Neuronal stem cell (in vitro differentiated cells): Measurements from ENCODE around the gene APBA1.

ENCODE experiments used
- DNase-seq: peaks from one replicate; pipeline ENCODE4 v3.0.0-alpha.2; 2013; ENCODE audit warnings: low spot score
- H2AFZ ChIP-seq: one replicate; pipeline ENCODE4 v1.6.1; 2013; ENCODE audit warnings: mild to moderate bottlenecking, low read length, inconsistent platforms
- H2AK5ac ChIP-seq: 2 replicates; pipeline ENCODE4 v1.6.1; 2013; ENCODE audit warnings: low read depth, mild to moderate bottlenecking, inconsistent platforms, low read length, moderate library complexity, mixed read lengths
- H2BK120ac ChIP-seq: 2 replicates; pipeline ENCODE4 v1.6.1; 2013; ENCODE audit warnings: low read depth, mild to moderate bottlenecking, inconsistent platforms, low read length, moderate library complexity, mixed read lengths
- H2BK12ac ChIP-seq: one replicate; pipeline ENCODE4 v1.6.1; 2013; ENCODE audit warnings: low read length, inconsistent platforms
- H2BK15ac ChIP-seq: 2 replicates; pipeline ENCODE4 v1.6.1; 2013; ENCODE audit warnings: mild to moderate bottlenecking, low read length, inconsistent platforms, mixed read lengths
- H2BK5ac ChIP-seq: one replicate; pipeline ENCODE4 v1.6.1; 2013; ENCODE audit warnings: inconsistent platforms, mild to moderate bottlenecking, low read length, moderate library complexity
- H3K14ac ChIP-seq: one replicate; pipeline ENCODE4 v1.6.1; 2013; ENCODE audit warnings: low read length, inconsistent platforms
- H3K18ac ChIP-seq: 2 replicates; pipeline ENCODE4 v1.6.1; 2013; ENCODE audit warnings: low read length, inconsistent platforms
- H3K23ac ChIP-seq: 2 replicates; pipeline ENCODE4 v1.6.1; 2013; ENCODE audit warnings: low read depth, mild to moderate bottlenecking, mixed read lengths, low read length, inconsistent platforms; ENCODE audit not compliant: poor library complexity
- H3K27ac ChIP-seq: replicated peaks from 3 replicates; pipeline ENCODE4 v1.5.1; 2013; ENCODE audit warnings: low read length, inconsistent platforms
- H3K27me3 ChIP-seq, 3 experiments: 2 replicates each; pipeline ENCODE4 v1.6.1; 2013; ENCODE audit warnings: low read length in 3 of 3, mild to moderate bottlenecking in 2 of 3, inconsistent platforms in 1 of 3, low read depth in 1 of 3, mixed read lengths in 1 of 3, moderate library complexity in 1 of 3; ENCODE audit not compliant: control insufficient read depth in 3 of 3, insufficient read depth in 3 of 3
- H3K36me3 ChIP-seq, 2 donors: replicated peaks in 1 of 2; 2 replicates each; pipeline ENCODE4 v1.6.1; 2013; ENCODE audit warnings: low read length in 2 of 2; ENCODE audit not compliant: control insufficient read depth in 2 of 2, insufficient read depth in 2 of 2
- H3K4ac ChIP-seq: 2 replicates; pipeline ENCODE4 v1.6.1; 2013; ENCODE audit warnings: inconsistent platforms, mild to moderate bottlenecking, low read length, moderate library complexity
- H3K4me1 ChIP-seq, 2 donors: 1 replicate in 1 of 2; 2 replicates in 1 of 2; pipeline ENCODE4 v1.6.1; 2013; ENCODE audit warnings: low read length in 2 of 2, low read depth in 1 of 2; ENCODE audit not compliant: control insufficient read depth in 2 of 2, insufficient read depth in 1 of 2
- H3K4me2 ChIP-seq: one replicate; pipeline ENCODE4 v1.6.1; 2013; ENCODE audit warnings: mild to moderate bottlenecking, low read length, inconsistent platforms; ENCODE audit not compliant: insufficient read depth, poor library complexity, severe bottlenecking
- H3K4me3 ChIP-seq, 2 donors: 2 replicates each; pipeline ENCODE4 v1.5.1; 2013; ENCODE audit warnings: low read length in 2 of 2, mild to moderate bottlenecking in 2 of 2, inconsistent platforms in 1 of 2, moderate library complexity in 1 of 2
- H3K79me1 ChIP-seq: one replicate; pipeline ENCODE4 v1.6.1; 2013; ENCODE audit warnings: low read depth, mild to moderate bottlenecking, inconsistent platforms, low read length, moderate library complexity
- H3K9ac ChIP-seq: one replicate; pipeline ENCODE4 v1.6.1; 2013; ENCODE audit warnings: mild to moderate bottlenecking, low read depth, low read length, inconsistent platforms; ENCODE audit not compliant: poor library complexity
- H3K9me3 ChIP-seq, 2 donors: replicated peaks in 1 of 2; 2 replicates each; pipeline versions ENCODE3 to v1.6.1; 2013; ENCODE audit warnings: low read length in 2 of 2, mild to moderate bottlenecking in 2 of 2, inconsistent platforms in 1 of 2, low read depth in 1 of 2, mixed read lengths in 1 of 2, moderate library complexity in 1 of 2; ENCODE audit not compliant: control insufficient read depth in 2 of 2, insufficient read depth in 1 of 2
- H4K8ac ChIP-seq: one replicate; pipeline ENCODE4 v1.6.1; 2013; ENCODE audit warnings: low read depth, mild to moderate bottlenecking, inconsistent platforms, low read length, moderate library complexity
- H4K91ac ChIP-seq: one replicate; pipeline ENCODE4 v1.6.1; 2013; ENCODE audit warnings: low read length, low read depth, mild to moderate bottlenecking, inconsistent platforms; ENCODE audit not compliant: poor library complexity
- whole genome bisulfite sequencing, 2 donors: extraction: QIAGEN DNeasy Blood & Tissue Kit; methylation state at CpG; one replicate each; pipeline ENCODE4 v1.1.7; 2013; ENCODE audit warnings: missing lambda C conversion rate in 2 of 2, mixed read lengths in 1 of 2; ENCODE audit not compliant: insufficient read length in 2 of 2, insufficient replicate concordance in 1 of 2; ENCODE audit errors: extremely low coverage in 2 of 2; 5-methylcytosine and 5-hydroxymethylcytosine counted together

The APBA1 gene

DNA sequence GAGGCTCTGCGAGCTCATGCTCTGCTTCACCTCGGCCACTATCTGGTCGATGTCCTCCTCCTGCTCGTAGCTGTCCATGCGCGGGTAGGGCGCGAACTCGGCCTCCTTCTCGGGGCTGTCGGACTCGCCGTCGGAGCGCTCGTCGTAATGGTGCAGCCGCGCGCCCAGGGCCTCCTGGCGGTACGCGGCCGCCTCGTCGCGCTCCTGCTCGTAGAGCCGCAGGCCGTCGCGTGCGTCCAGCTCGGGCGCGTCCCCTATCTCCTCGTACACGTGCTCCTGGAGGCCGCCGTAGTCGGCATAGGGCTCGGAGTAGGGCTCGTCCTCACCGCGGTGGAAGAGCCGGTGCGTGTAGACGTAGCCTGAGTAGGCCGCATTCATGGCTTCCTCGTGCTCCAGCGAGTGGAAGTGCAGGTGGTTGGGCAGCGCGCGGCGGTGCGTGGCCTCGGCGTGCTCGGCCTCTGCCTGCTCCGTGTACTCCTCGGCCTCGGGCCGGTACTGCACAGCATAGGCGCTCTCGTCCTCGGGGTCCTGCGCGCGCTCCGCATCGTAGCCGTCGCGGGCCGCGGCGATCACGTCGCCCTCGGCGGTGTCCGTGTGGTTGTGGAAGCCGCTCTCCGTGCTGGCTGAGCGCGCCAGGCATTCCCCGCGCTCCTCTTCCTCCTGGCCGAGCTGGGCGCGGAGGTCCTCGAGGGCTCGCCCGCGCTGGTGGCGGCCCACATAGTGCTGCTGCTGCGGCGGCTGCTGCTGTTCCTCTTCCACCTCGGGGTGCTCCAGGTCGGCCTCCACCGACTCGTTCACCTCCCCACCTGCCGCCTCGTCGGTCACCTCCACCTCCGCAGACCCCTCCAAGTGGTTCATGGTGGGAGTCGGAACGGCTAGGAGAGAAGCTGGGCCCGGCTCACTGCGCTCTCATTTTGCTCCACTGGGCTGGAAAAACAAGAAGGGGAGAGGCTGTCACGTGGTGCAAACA, 155.5 kb downstream of the APBA1 start:
- H3K9ac ChIP-seq = peak overlapping the region; percentile 50
- DNase-seq = no peak
- H3K23ac ChIP-seq = peak overlapping the region; percentile 82
- H3K27me3 ChIP-seq = no peaks in the 10 kb centered on the region
- peaks cover 6 to 7% of the 10 kb centered on the region in 2 donors for H3K4me1 ChIP-seq
- H2BK12ac ChIP-seq = peak overlapping the region; percentile 11
- peaks cover 0 to 10% of the 10 kb centered on the region in 2 donors for H3K36me3 ChIP-seq
- H3K27ac ChIP-seq = no peak overlapping the region
- peak overlapping the region; percentile 95 for H2AK5ac ChIP-seq
- H3K14ac ChIP-seq = peak overlapping the region; percentile 73
- H3K4ac ChIP-seq = peak overlapping the region; percentile 58
- peaks cover 6% of the 10 kb centered on the region for H3K79me1 ChIP-seq
- H4K8ac ChIP-seq = no peak overlapping the region
- no CpG with 5 or more reads among the region's 111 CpGs for WGBS, 2 donors
- H2BK5ac ChIP-seq = no peak overlapping the region
- no peak overlapping the region for H2AFZ ChIP-seq
- peak overlapping the region; percentile 63 for H3K18ac ChIP-seq
- H2BK15ac ChIP-seq = peak overlapping the region; percentile 50
- H2BK120ac ChIP-seq = peak overlapping the region; percentile 32
- no peak overlapping the region for H3K4me3 ChIP-seq
- no peak overlapping the region for H4K91ac ChIP-seq
- no peak overlapping the region for H3K4me2 ChIP-seq
- peaks cover 0 to 10% of the 10 kb centered on the region in 2 donors for H3K9me3 ChIP-seq

DNA sequence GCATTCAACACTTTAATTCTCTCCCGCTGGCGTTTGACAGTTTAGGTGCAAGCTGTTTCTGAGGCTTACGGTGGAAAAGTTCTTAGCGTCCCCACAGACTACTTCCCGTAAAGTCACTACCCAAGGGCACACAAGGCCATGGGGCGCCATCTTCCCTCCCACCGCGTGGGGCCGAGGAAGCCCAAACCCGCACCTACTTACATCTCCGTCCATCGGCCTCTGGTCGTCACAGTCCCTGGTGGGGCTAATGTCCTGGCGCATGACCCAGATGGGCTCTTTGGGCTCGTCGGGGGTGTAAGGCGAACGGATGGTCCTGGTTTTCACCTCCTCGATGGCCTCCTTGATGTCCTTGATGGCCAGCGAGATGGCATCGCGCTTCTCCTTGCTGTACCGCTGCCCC, 156.4 kb downstream of the APBA1 start:
- Histone ChIP-seq H3K4me2 (no peak overlapping the region), H3K27me3 (no peaks in the 10 kb centered on the region), H3K4me1 (peaks cover 6 to 7% of the 10 kb centered on the region in 2 donors), H3K36me3 (peaks cover 0 to 10% of the 10 kb centered on the region in 2 donors), H2AK5ac (peak overlapping the region; percentile 95), H2BK120ac (no peak overlapping the region), H3K9ac (no peak overlapping the region), H4K91ac (no peak overlapping the region), H2BK12ac (no peak overlapping the region), H2BK5ac (no peak overlapping the region), H3K4me3 (no peak overlapping the region), H3K4ac (no peak overlapping the region), H3K23ac (no peak overlapping the region), H3K9me3 (peaks cover 0 to 10% of the 10 kb centered on the region in 2 donors), H3K14ac (peak overlapping the region; percentile 41), H3K18ac (peak overlapping the region; percentile 81), H2AFZ (no peak overlapping the region), H4K8ac (no peak overlapping the region), H3K27ac (no peak overlapping the region), H2BK15ac (no peak overlapping the region), H3K79me1 (peaks cover 6% of the 10 kb centered on the region)
- no peak for DNase-seq
- no CpG with 5 or more reads among the region's 23 CpGs for WGBS, 2 donors

DNA sequence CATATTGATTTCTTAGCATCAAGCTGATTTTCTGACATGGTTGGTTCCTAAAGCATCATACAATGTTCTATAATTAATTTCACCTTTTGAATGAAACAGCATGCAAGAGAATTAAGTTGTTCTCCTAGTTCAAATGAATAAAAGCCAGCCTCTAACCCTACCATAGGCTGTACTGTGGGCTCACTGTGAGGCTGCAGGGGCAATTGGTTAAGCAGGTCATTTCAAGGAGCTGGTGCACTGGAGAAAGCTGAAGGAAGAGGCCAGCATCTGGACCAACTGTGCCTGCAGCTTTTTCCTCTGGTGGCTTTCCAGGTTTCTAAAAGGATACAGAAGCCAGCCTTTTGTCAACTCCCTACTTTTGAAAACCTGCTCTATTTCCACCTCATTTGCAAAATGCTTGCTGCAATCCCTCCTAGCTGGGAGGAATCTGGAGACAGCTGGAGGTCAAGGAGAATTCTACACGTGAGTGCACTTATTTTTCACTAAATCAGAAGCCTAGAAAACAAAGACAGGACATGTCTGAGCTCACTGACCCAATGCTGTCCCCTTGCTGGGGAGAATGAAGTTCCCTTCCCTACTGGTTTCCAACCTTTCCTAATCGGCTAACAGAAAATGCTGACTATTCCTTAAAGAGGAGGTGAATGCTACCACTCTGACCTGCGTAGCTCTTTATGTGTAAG, 158.9 kb downstream of the APBA1 start:
- Histone ChIP-seq H4K91ac (no peak overlapping the region), H4K8ac (no peak overlapping the region), H2BK12ac (no peak overlapping the region), H3K27ac (no peak overlapping the region), H3K36me3 (peaks cover 0 to 10% of the 10 kb centered on the region in 2 donors), H3K14ac (no peak overlapping the region), H3K18ac (no peak overlapping the region), H3K4me1 (peaks cover 6 to 7% of the 10 kb centered on the region in 2 donors), H3K4ac (no peak overlapping the region), H3K23ac (no peak overlapping the region), H2BK5ac (no peak overlapping the region), H3K27me3 (no peaks in the 10 kb centered on the region), H3K9ac (no peak overlapping the region), H2AFZ (no peak overlapping the region), H2AK5ac (no peak overlapping the region), H2BK15ac (no peak overlapping the region), H2BK120ac (no peak overlapping the region), H3K9me3 (peaks cover 0 to 10% of the 10 kb centered on the region in 2 donors), H3K4me3 (no peak overlapping the region), H3K79me1 (peaks cover 6% of the 10 kb centered on the region), H3K4me2 (no peak overlapping the region)
- WGBS, 2 donors = no CpG with 5 or more reads among the region's 3 CpGs
- no peak for DNase-seq

DNA sequence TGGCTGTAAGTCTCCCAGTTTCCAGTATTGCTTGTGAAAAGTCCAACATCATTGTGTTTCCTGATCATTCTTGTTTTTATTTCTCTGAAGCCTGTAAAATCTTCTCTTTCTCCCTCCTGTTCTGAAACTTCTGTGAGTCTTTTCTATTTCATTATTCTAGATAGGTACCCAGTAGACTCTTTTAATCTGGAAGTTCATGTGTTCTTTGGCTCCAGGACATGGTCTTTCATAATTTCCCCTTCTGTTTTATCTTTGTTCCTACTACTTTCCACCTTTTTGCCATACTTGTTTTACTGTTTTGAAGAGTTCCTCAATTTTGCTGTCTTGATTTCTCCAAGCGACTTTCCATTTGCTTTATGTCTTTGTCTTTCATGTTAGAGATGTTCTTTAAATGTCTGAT, 168.1 kb downstream of the APBA1 start:
- Histone ChIP-seq H3K36me3 (no peaks in the 10 kb centered on the region), H3K4me3 (no peak overlapping the region), H3K9ac (no peak overlapping the region), H2BK15ac (no peak overlapping the region), H2BK12ac (no peak overlapping the region), H2AFZ (no peak overlapping the region), H3K14ac (no peak overlapping the region), H3K18ac (no peak overlapping the region), H3K23ac (no peak overlapping the region), H3K9me3 (no peaks in the 10 kb centered on the region), H2BK5ac (no peak overlapping the region), H3K4ac (no peak overlapping the region), H3K79me1 (no peaks in the 10 kb centered on the region), H3K4me2 (no peak overlapping the region), H3K27ac (no peak overlapping the region), H4K8ac (no peak overlapping the region), H2BK120ac (no peak overlapping the region), H3K4me1 (peaks cover 7 to 8% of the 10 kb centered on the region in 2 donors), H2AK5ac (no peak overlapping the region), H4K91ac (no peak overlapping the region), H3K27me3 (peaks cover 0 to 19% (median 0%) of the 10 kb centered on the region in 3 experiments)
- DNase-seq = no peak
- no CpG with 5 or more reads among the region's 1 CpG for WGBS, 2 donors
